H1 (cell line): ENCODE results near the gene RELT. TPM values are rescaled to one million over a fixed set of nuclear protein-coding genes. Genes with fewer than 3 reads are reported as not detected.

ENCODE experiments used
- CTCF ChIA-PET: fragments of 300-600 bp; sonication (Branson Sonifier 250); formaldehyde crosslinking; loops from one replicate; lab custom pipeline; 2021; ENCODE audit not compliant: partially characterized antibody; lab: Charles Lee
- POLR2A ChIA-PET: fragments of 300-600 bp; sonication (Branson Sonifier 250); formaldehyde crosslinking; loops from one replicate; lab custom pipeline; 2021; ENCODE audit warnings: inconsistent platforms; ENCODE audit not compliant: partially characterized antibody; lab: Charles Lee
- DNase-seq, 2 experiments: peaks; one replicate each; pipeline versions ENCODE4 v3.0.0 to v3.0.0-alpha.2; 2010 to 2022; ENCODE audit warnings: low spot score in 2 of 2, low read depth in 1 of 2, mixed read lengths in 1 of 2
- FAIRE-seq: peaks from 2 replicates; lab custom pipeline; 2011; peaks lifted over from hg19 to GRCh38; lab: Jason Lieb, UNC
- H2AFZ ChIP-seq: 2 replicates; pipeline ENCODE4 v1.8.1; 2012; ENCODE audit warnings: low read length, inconsistent platforms
- H2AK5ac ChIP-seq: 2 replicates; pipeline ENCODE4 v1.6.1; 2013; ENCODE audit warnings: low read depth, low read length
- H2BK120ac ChIP-seq: replicated peaks from 2 replicates; pipeline ENCODE3; 2013; ENCODE audit warnings: low read depth, low read length, inconsistent platforms
- H2BK12ac ChIP-seq: 2 replicates; pipeline ENCODE4 v1.6.1; 2013; ENCODE audit warnings: low read depth, low read length
- H2BK15ac ChIP-seq: 2 replicates; pipeline ENCODE4 v1.6.1; 2013; ENCODE audit warnings: low read length
- H2BK20ac ChIP-seq: 2 replicates; pipeline ENCODE4 v1.6.1; 2013; ENCODE audit warnings: low read length
- H2BK5ac ChIP-seq: 2 replicates; pipeline ENCODE4 v1.6.1; 2013; ENCODE audit warnings: low read depth, low read length
- H3K14ac ChIP-seq: 2 replicates; pipeline ENCODE4 v1.6.1; 2013; ENCODE audit warnings: inconsistent platforms; ENCODE audit not compliant: insufficient read length
- H3K18ac ChIP-seq: 2 replicates; pipeline ENCODE4 v1.6.1; 2013; ENCODE audit warnings: low read length; ENCODE audit errors: extremely low read depth
- H3K23ac ChIP-seq: 2 replicates; pipeline ENCODE4 v1.6.1; 2013; ENCODE audit warnings: inconsistent platforms; ENCODE audit not compliant: insufficient read length
- H3K23me2 ChIP-seq: 2 replicates; pipeline ENCODE4 v1.6.1; 2013; ENCODE audit warnings: low read depth, low read length
- H3K27ac ChIP-seq: 2 replicates; pipeline ENCODE4 v1.6.1; 2011; ENCODE audit warnings: low read depth, low read length, inconsistent platforms
- H3K27me3 ChIP-seq, 4 experiments: replicated peaks in 1 of 4; 1 replicate in 1 of 4; 2 replicates in 3 of 4; pipeline versions ENCODE4 v1.6.1 to v1.8.1; 2011 to 2013; ENCODE audit warnings: low read length in 3 of 4, mild to moderate bottlenecking in 3 of 4, inconsistent platforms in 2 of 4, mixed read lengths in 2 of 4, moderate library complexity in 1 of 4; ENCODE audit not compliant: control insufficient read depth in 3 of 4, insufficient read depth in 3 of 4; ENCODE audit errors: extremely low read depth in 1 of 4
- H3K36me3 ChIP-seq, 4 experiments: 2 replicates each; pipeline versions ENCODE4 v1.6.1 to v1.8.1; 2011 to 2013; ENCODE audit warnings: mild to moderate bottlenecking in 4 of 4, low read length in 3 of 4, moderate library complexity in 2 of 4, control low read depth in 1 of 4, inconsistent platforms in 1 of 4; ENCODE audit not compliant: insufficient read depth in 4 of 4, control insufficient read depth in 2 of 4
- H3K4ac ChIP-seq: replicated peaks from 2 replicates; pipeline ENCODE3; 2013; ENCODE audit warnings: low read length, low read depth, mixed read lengths, inconsistent platforms; ENCODE audit not compliant: insufficient read length
- H3K4me1 ChIP-seq, 4 experiments: replicated peaks in 1 of 4; 1 replicate in 1 of 4; 2 replicates in 3 of 4; pipeline versions ENCODE4 v1.6.1 to v1.8.1; 2011 to 2013; ENCODE audit warnings: low read length in 3 of 4, inconsistent platforms in 2 of 4, mixed read lengths in 1 of 4; ENCODE audit not compliant: insufficient read depth in 4 of 4, control insufficient read depth in 3 of 4
- H3K4me2 ChIP-seq, 2 experiments: 2 replicates each; pipeline versions ENCODE4 v1.6.1 to v1.8.1; 2011 to 2013; ENCODE audit warnings: low read depth in 2 of 2, low read length in 2 of 2, control low read depth in 1 of 2, inconsistent platforms in 1 of 2, mild to moderate bottlenecking in 1 of 2; ENCODE audit not compliant: insufficient read depth in 1 of 2
- H3K4me3 ChIP-seq, 4 experiments: fragments of 200-600, 300-600 bp in 1 of 4; sonication (generic), shearing (Covaris generic), sonication (Bioruptor Twin) in 1 of 4; 2 replicates each; pipeline versions ENCODE4 v1.5.1 to v1.8.1; 2011 to 2016; ENCODE audit warnings: low read length in 4 of 4, low read depth in 3 of 4, control low read depth in 2 of 4, inconsistent platforms in 2 of 4, mild to moderate bottlenecking in 2 of 4, mixed read lengths in 1 of 4, moderate library complexity in 1 of 4; ENCODE audit not compliant: insufficient read depth in 2 of 4; ENCODE audit errors: extremely low read depth in 1 of 4
- H3K56ac ChIP-seq: replicated peaks from 2 replicates; pipeline ENCODE3; 2013; ENCODE audit warnings: low read depth, mild to moderate bottlenecking, mixed read lengths, low read length, inconsistent platforms; ENCODE audit not compliant: insufficient read length
- H3K79me1 ChIP-seq: 2 replicates; pipeline ENCODE4 v1.6.1; 2013; ENCODE audit warnings: low read depth, low read length, control low read depth
- H3K79me2 ChIP-seq, 2 experiments: 2 replicates each; pipeline versions ENCODE4 v1.6.1 to v1.8.1; 2012 to 2013; ENCODE audit warnings: low read length in 2 of 2, mild to moderate bottlenecking in 2 of 2, inconsistent platforms in 1 of 2; ENCODE audit not compliant: insufficient read depth in 2 of 2, control insufficient read depth in 1 of 2
- H3K9ac ChIP-seq, 4 experiments: replicated peaks in 1 of 4; 1 replicate in 1 of 4; 2 replicates in 3 of 4; pipeline versions ENCODE4 v1.6.1 to v1.8.1; 2011 to 2013; ENCODE audit warnings: low read depth in 3 of 4, low read length in 3 of 4, control low read depth in 2 of 4, mild to moderate bottlenecking in 2 of 4, moderate library complexity in 2 of 4, inconsistent platforms in 1 of 4; ENCODE audit errors: extremely low read depth in 1 of 4
- H3K9me3 ChIP-seq, 2 experiments: 2 replicates each; pipeline versions ENCODE4 v1.6.1 to v1.8.1; 2012 to 2013; ENCODE audit warnings: mild to moderate bottlenecking in 2 of 2, moderate library complexity in 2 of 2, control low read depth in 1 of 2, inconsistent platforms in 1 of 2, low read depth in 1 of 2, low read length in 1 of 2, mixed read lengths in 1 of 2; ENCODE audit not compliant: insufficient read depth in 2 of 2
- H4K20me1 ChIP-seq, 2 experiments: replicated peaks in 1 of 2; 2 replicates each; pipeline versions ENCODE3 to v1.8.1; 2011 to 2013; ENCODE audit warnings: inconsistent platforms in 2 of 2, low read length in 2 of 2, mild to moderate bottlenecking in 1 of 2; ENCODE audit not compliant: insufficient read depth in 2 of 2, control insufficient read depth in 1 of 2
- H4K5ac ChIP-seq: 2 replicates; pipeline ENCODE4 v1.6.1; 2013; ENCODE audit warnings: low read length, low read depth, mixed read lengths, inconsistent platforms; ENCODE audit not compliant: insufficient read length
- H4K8ac ChIP-seq: 2 replicates; pipeline ENCODE4 v1.8.0; 2013; ENCODE audit warnings: mild to moderate bottlenecking, moderate library complexity, low read length, inconsistent platforms; ENCODE audit not compliant: insufficient read depth; ENCODE audit errors: extremely low read depth
- H4K91ac ChIP-seq: replicated peaks from 2 replicates; pipeline ENCODE3; 2013; ENCODE audit warnings: low read length, mixed read lengths, inconsistent platforms; ENCODE audit not compliant: insufficient read length
- BCL11A ChIP-seq, 2 experiments: IDR thresholded peaks; one replicate each; pipeline ENCODE4 v1.6.1; 2011; ENCODE audit warnings: low read depth in 2 of 2, low read length in 2 of 2, mild to moderate bottlenecking in 2 of 2
- CBX5 ChIP-seq: fragments of 300-800, 300-1000 bp; sonication (generic); IDR thresholded peaks from 2 replicates; pipeline ENCODE4 v1.7.1; 2016; ENCODE audit warnings: antibody characterized with exemption, low read length, low read depth
- CEBPB ChIP-seq: IDR thresholded peaks from 2 replicates; pipeline ENCODE4 v1.6.1; 2012; ENCODE audit warnings: low read depth, low read length
- GTF2F1 ChIP-seq: IDR thresholded peaks from 2 replicates; pipeline ENCODE4 v1.6.1; 2012; ENCODE audit warnings: low read depth, low read length, improper control_type of control experiment, borderline replicate concordance
- HDAC2 ChIP-seq, 2 experiments: fragments of 300-600 bp in 1 of 2; sonication (generic) in 1 of 2; IDR thresholded peaks; 2 replicates each; pipeline ENCODE4 v1.6.1; 2011 to 2012; ENCODE audit warnings: low read depth in 2 of 2, low read length in 2 of 2, mild to moderate bottlenecking in 2 of 2, moderate library complexity in 2 of 2, borderline replicate concordance in 1 of 2, inconsistent platforms in 1 of 2
- HDAC6 ChIP-seq: IDR thresholded peaks from one replicate; pipeline ENCODE4 v1.7.1; 2012; ENCODE audit warnings: low read depth, mild to moderate bottlenecking, inconsistent platforms, low read length, moderate library complexity
- MAFK ChIP-seq: IDR thresholded peaks from 2 replicates; pipeline ENCODE4 v1.6.1; 2012; ENCODE audit warnings: low read depth, mild to moderate bottlenecking, improper control_type of control experiment, low read length
- RBBP5 ChIP-seq: IDR thresholded peaks from 2 replicates; pipeline ENCODE4 v1.7.1; 2012; ENCODE audit warnings: low read depth, mild to moderate bottlenecking, inconsistent platforms, low read length, moderate library complexity, borderline replicate concordance
- SRF ChIP-seq: IDR thresholded peaks from 2 replicates; pipeline ENCODE4 v1.6.1; 2011; ENCODE audit warnings: mild to moderate bottlenecking, low read depth, low read length, moderate library complexity
- WGBS, 2 experiments: shearing (Covaris generic) in 1 of 2; methylation state at CpG; one replicate each; pipeline versions ENCODE4 v1.1.6 to v1.1.7; 2013 to 2015; ENCODE audit warnings: low lambda C conversion rate in 2 of 2, mixed read lengths in 2 of 2, inconsistent platforms in 1 of 2, low coverage in 1 of 2, missing lambda C conversion rate in 1 of 2; ENCODE audit not compliant: insufficient replicate concordance in 2 of 2, insufficient coverage in 1 of 2, insufficient read length in 1 of 2; ENCODE audit errors: extremely low coverage in 1 of 2, missing lambda C conversion rate in 1 of 2; 5-methylcytosine and 5-hydroxymethylcytosine counted together
- polyA plus RNA-seq, 7 experiments: library from polyadenylated mRNA; depleted of rRNA in 3 of 7; stranded (reverse) in 5 of 7; unstranded in 2 of 7; fragments of >200 nt in 5 of 7; fragments of 200-250 nt in 2 of 7; gene quantifications; 1 replicate in 5 of 7; 2 replicates in 1 of 7; 4 replicates in 1 of 7; pipeline versions ENCODE4 v1.2.1 to v1.2.3, GENCODE V29; 2011 to 2013; ENCODE audit warnings: missing spikeins in 2 of 7, mixed read lengths in 2 of 7
- total RNA-seq: library from RNA; stranded (reverse); fragmentation: NEBNext Ultra II Directional; extraction: Animal tissue kit (Norgen Biotek cat#: 25700); gene quantifications from 2 replicates; pipeline ENCODE4 v1.2.1, GENCODE V29; 2021
- TF ChIP-seq, protein P1 (sequence below): IDR thresholded peaks from 2 replicates; pipeline ENCODE4 v1.6.1; 2012; ENCODE audit warnings: low read length, inconsistent platforms
- TF ChIP-seq, protein P2 (sequence below): IDR thresholded peaks from 2 replicates; pipeline ENCODE4 v1.6.1; 2011; ENCODE audit warnings: low read length, improper control_type of control experiment

RELT gene
- total and polyA plus RNA-seq, 2 of the 8 experiments (the other 6 are each of a cell fraction or from before 2014, with no cell fraction given), result 3.4 to 5.7 TPM

DNA sequence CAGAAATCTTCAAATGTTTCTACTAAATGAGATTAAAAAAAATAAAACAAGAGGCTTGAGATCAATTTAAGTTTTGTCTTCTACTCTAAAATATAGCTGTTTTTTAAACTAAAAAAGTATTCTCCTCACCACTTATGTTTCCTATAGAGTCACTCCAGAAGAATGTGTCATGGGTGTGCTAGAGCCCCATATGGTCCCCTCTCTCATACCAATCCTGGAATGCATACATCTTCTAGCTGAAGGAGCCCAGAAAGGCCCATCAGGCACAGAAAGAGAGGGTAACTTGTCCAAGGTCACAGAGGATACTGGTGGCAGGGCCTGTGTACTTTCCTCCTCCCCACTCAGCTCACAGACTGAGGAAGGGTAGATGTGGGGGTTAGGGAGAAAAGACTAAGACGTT is 34.4 kb downstream of the RELT start:
- Histone ChIP-seq H2BK120ac (no peak overlapping the region), H3K79me2 (no peaks in the 10 kb centered on the region), H2AK5ac (no peak overlapping the region), H2BK20ac (no peak overlapping the region), H3K14ac (no peak overlapping the region), H3K23ac (no peak overlapping the region), H2BK5ac (no peak overlapping the region), H4K91ac (no peak overlapping the region), H4K8ac (no peak overlapping the region), H3K4me2 (no peak overlapping the region), H3K4ac (no peak overlapping the region), H3K9ac (no peak overlapping the region), H3K4me3 (no peak overlapping the region), H3K56ac (no peak overlapping the region), H3K79me1 (no peaks in the 10 kb centered on the region), H2BK15ac (no peak overlapping the region), H2AFZ (no peak overlapping the region), H3K23me2 (no peaks in the 10 kb centered on the region)
- 85% methylated on average over 1 of the region's 1 CpG; no CpG with 5 or more reads in 1 of the 2 experiments for WGBS, 2 experiments
- CTCF ChIA-PET, result interaction anchor here (0.8 to 5.6 kb wide), 9 partner anchors 9 to 250 kb away, joined by 3 to 27 read pairs (median 3); no protein-coding TSS in a partner anchor
- FAIRE-seq, result no peak
- TF ChIP-seq BCL11A (IDR thresholded peaks at IDR 0.05; ENCODE audit: low read depth in 2 of 2, low read length in 2 of 2), result no peak
- TF ChIP-seq CBX5, result no peak
- no peak for TF ChIP-seq CEBPB
- no peak for TF ChIP-seq HDAC2 (IDR thresholded peaks at IDR 0.05; ENCODE audit: borderline replicate concordance in 1 of 2, low read depth in 2 of 2, low read length in 2 of 2)
- TF ChIP-seq, protein P1, sequence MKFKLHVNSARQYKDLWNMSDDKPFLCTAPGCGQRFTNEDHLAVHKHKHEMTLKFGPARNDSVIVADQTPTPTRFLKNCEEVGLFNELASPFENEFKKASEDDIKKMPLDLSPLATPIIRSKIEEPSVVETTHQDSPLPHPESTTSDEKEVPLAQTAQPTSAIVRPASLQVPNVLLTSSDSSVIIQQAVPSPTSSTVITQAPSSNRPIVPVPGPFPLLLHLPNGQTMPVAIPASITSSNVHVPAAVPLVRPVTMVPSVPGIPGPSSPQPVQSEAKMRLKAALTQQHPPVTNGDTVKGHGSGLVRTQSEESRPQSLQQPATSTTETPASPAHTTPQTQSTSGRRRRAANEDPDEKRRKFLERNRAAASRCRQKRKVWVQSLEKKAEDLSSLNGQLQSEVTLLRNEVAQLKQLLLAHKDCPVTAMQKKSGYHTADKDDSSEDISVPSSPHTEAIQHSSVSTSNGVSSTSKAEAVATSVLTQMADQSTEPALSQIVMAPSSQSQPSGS, result no peak
- TF ChIP-seq MAFK, result no peak
- TF ChIP-seq RBBP5, result no peak
- TF ChIP-seq GTF2F1, result no peak
- TF ChIP-seq, protein P2, sequence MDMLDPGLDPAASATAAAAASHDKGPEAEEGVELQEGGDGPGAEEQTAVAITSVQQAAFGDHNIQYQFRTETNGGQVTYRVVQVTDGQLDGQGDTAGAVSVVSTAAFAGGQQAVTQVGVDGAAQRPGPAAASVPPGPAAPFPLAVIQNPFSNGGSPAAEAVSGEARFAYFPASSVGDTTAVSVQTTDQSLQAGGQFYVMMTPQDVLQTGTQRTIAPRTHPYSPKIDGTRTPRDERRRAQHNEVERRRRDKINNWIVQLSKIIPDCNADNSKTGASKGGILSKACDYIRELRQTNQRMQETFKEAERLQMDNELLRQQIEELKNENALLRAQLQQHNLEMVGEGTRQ, result no peak
- no peak for TF ChIP-seq HDAC6
- no peak for TF ChIP-seq SRF
- TF ChIP-seq, all 59 proteins: peak for 0
- Histone ChIP-seq H4K20me1 (no peaks in the 10 kb centered on the region), H3K36me3 (peaks cover 0 to 16% (median 6%) of the 10 kb centered on the region in 4 experiments; a peak in 4 of 8 replicates), H3K27me3 (no peaks in the 10 kb centered on the region), H3K27ac (no peak overlapping the region), H3K18ac (no peak overlapping the region), H4K5ac (no peak overlapping the region), H2BK12ac (no peak overlapping the region), H3K4me1 (no peaks in the 10 kb centered on the region), H3K9me3 (no peaks in the 10 kb centered on the region)
- POLR2A ChIA-PET, result no interaction called here
- DNase-seq, result no peak
